NCI-H2029 (cell line): Measurements from ENCODE around the gene CHAD.
"Not testable (repeated sequence)": the region's sequence is repeated elsewhere in the genome, so short reads cannot be mapped to it uniquely, and the experiment has no call there.

ENCODE experiments used
- DNase-seq: peaks from one replicate; lab custom pipeline; 2025; lab: John Stamatoyannopoulos, UW

Gene CHAD

DNA sequence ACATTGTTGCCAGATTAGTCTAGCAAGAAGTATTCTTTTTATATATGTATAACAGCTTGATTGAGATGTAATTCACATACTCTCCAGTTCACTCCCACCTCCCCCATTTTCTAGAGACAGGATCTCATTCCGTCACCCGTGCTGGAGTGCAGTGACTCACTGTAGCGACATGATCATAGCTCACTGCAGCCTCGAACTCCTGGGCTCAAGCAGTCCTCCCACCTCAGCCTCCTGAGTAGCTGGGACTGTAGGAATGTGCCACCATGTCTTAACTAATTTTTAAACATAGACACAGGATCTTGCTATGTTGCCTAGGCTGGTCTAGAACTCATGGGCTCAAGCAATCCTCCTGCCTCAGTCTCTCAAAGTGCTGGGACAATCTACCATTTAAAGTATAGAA is 6.7 kb upstream of the CHAD start:
- DNase-seq = no peak

DNA sequence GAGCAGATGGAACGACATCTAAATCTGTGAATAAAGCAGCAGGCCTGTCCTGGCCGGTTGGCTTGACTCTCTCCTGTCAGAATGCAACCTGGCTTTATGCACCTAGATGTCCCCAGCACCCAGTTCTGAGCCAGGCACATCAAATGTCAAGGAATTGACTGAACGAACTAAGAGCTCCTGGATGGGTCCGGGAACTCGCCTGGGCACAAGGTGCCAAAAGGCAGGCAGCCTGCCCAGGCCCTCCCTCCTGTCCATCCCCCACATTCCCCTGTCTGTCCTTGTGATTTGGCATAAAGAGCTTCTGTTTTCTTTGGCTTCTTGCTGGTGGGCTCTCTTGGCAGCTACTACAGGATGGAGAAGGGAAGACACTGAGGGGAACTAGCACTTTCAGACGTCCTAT is 5.8 kb upstream of the CHAD start:
- no peak for DNase-seq

DNA sequence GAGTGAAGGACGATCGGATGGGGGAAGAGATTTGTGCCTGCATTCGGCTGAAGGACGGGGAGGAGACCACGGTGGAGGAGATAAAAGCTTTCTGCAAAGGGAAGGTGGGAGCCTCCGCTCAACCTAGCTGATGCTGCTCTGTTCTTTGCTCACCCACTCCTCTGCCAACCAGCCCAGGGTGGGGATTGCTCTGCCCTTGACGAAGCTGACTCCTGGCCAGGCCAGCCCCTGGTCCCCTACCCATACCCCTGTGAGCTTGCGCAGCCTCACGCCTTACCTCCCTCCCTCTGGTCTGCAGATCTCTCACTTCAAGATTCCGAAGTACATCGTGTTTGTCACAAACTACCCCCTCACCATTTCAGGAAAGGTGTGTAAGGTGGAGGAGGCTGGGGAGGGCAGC is 5.2 kb upstream of the CHAD start:
- DNase-seq = no peak

DNA sequence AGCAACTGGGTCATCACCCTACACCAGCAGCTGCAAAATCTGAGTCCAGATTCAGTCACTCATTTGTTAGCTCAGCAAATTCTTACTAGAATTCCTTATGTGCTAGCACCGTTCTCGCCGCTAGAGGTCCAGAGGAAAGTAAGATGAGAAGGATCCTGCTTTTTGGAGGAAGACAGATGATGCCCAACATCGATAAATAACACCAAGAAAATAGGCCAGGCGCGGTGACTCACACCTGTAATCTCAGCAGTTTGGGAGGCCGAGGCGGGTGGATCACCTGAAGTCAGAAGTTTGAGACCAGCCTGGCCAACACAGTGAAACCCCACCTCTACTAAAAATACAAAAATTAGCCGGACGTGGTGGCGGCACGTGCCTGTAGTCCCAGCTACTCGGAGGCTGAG is 4.1 kb upstream of the CHAD start:
- not testable (repeated sequence) for DNase-seq

DNA sequence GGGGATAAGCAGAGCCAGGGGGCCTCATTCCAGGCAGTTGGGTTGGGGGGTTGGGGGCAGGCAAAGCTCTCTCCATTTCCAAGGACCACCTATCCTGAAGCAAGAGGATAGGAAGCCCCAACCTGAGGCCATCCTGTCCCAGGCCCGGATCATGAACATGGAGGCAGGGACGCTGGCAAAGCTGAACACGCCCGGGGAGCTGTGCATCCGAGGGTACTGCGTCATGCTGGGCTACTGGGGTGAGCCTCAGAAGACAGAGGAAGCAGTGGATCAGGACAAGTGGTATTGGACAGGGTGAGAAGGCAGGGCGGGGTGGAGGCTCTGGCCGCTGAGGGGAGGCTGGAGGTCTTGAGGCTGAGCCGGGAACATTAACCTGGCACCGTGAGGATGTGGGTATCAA is 3.6 kb upstream of the CHAD start:
- DNase-seq = no peak

DNA sequence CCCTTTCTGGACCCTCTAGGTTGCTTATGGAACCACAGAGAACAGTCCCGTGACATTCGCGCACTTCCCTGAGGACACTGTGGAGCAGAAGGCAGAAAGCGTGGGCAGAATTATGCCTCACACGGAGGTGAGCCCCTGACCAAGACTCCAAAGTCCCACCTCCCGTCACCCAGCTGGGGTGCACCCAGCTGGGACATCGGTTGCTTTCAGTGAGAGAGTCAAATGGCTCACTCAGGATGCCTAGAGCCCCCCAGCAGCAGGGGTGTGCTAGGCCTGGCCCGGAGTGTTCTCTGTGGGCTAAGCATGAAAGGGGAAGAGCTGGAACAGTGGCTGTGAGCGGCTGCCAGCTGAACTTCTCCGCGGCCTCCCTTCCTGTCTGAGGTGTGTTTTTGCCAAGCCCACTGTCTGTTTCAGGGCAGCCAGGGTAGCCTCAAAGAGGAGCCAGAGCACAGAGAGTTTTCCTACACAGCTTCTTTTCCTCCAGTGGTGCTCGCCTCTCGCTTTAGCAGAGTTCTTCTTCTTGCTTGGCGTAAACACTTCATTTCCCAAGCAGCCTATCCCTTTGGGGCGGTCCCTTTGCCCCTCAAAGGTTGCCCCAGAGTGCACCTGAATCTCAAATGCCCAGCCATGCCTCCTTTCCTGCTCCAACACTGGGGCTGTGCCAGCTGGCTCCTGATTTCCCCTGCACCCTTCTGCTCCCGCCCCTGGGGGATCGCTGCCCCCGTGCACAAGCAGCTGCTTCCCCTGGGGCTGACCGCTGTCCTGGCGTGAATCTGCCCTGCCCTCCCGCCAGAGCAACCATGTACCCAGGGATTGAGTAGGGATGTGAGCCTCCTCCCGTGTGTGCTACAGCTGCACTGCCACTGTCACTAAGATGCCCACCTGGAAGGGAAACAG is 2.6 kb upstream of the CHAD start:
- no peak for DNase-seq

DNA sequence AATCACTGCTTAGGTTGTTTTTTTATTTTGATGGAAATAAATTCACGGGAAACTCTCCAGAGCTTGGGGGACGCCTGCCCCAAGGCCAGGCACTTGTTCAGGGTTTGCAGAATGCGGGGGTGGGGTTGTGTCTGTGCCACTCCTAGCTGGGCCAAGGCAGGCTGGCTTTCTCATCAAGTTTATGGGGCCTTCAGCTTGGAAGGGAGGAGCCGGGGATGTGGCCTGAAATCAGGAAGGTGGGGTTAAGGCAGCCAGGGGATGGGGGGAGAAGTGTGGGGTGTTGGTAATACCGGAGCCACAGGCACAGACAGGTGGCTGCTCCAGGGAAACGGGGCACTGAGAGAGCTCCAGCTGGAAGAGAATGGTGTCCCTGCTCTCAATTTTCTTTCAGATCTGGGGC is 1.7 kb upstream of the CHAD start:
- no peak for DNase-seq

DNA sequence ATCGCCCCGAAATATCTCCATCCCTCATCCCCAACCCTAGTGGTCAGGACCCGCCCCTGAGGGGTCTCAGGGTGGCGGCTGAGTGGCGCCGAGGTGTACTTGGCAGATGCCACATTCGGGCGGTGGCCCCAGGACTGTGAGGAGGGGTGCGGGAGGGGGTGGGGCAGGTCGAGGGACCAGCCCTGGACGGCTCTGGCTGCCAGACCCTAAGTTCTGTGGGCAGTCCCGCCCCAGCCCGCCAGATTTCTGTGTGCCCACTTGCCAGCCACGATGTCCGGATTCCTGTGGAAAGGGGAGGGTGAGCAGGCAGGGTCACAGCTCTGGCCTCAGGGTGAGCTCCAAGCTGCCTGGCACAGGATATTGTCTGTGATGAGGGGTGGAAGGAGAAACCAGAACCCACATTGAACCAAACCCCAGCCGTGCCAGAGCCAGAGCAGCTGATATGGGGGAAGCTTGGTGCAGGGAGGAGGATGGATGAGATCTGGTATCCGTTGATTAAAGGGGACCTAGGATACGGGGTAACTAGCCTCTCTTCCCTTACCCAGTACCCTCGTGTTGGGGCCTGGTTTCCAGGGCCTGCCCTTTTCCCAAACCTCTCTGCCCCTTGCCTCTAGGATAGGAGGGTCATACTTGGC is 1.1 kb upstream of the CHAD start:
- DNase-seq = no peak

DNA sequence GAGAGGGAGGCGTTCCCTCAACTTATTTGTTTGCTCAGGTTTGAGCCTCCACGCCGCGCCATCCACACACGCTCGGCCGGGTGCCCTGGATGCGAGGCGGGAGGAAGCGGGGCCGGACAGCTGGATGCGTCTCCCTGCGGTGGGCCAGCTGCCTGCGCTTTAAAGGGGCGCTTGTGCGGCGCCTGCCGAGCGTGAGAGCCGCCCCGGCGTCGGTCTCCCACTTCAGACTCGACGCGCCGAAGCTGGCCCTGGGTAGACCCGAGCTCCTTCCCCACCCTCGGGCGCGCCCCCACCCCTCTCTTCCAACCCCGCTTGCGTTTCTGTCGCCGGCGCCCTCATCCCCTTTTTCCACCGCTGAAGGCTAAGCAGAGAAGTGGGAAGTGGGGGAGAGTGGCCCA is 527 bp upstream of the CHAD start:
- no peak for DNase-seq

DNA sequence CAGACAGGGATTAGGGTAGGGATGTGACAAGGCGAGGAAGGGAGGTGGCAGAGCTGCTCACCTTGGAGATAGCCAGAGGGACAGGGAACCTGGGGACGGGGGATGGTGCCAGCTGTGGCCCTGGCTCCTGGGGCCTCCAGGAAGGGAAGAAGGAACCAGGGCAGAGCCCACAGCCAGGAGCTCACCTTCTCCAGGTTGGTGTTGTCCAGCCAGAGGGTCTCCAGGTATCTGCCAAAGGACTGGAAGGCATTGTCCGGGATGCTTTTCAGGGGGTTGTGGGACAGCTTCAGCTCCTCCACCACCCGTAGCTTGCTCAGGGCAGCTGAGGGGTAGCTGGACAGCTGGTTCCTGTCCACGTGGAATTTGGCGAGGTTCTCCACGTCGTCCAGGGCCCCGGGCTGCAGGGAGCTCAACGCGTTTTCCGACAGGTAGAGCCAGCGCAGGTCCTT is 801 bp downstream of the CHAD start:
- DNase-seq = no peak

DNA sequence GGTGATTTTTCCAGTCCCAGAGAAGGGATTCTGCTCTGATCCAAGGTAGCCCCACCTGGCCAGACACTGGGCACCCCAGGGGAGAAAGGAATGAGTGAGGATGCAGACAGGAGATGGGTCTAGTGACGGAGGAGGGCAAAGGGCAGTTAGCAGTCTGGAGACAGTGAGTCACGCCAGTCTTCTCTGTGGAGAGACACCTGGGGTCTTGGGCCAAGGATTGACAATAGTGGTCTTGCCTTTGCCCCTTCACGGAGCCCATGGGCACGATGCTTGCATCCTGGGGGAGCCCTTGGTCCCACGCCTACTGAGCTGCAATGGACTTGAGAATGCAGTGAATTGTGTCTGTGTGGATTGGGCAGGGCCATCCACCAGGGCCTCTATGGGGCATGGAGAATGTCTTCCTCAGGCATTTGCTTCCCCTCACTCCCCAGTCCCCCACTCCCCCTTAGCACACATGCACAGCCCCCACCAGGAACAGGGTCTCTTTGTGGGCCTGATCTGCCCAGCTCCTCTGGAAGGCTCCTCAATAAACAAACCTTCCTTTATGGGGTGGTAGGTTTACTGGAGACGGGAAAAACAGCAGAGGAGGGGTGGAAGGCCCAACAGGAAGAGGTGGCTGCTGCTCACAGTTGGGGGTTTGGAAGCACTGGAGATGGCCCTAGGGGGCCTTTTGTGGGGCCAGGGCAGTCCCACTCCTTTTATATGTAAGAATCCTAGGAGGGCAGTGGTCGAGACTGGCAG is 1.4 kb downstream of the CHAD start:
- no peak for DNase-seq

DNA sequence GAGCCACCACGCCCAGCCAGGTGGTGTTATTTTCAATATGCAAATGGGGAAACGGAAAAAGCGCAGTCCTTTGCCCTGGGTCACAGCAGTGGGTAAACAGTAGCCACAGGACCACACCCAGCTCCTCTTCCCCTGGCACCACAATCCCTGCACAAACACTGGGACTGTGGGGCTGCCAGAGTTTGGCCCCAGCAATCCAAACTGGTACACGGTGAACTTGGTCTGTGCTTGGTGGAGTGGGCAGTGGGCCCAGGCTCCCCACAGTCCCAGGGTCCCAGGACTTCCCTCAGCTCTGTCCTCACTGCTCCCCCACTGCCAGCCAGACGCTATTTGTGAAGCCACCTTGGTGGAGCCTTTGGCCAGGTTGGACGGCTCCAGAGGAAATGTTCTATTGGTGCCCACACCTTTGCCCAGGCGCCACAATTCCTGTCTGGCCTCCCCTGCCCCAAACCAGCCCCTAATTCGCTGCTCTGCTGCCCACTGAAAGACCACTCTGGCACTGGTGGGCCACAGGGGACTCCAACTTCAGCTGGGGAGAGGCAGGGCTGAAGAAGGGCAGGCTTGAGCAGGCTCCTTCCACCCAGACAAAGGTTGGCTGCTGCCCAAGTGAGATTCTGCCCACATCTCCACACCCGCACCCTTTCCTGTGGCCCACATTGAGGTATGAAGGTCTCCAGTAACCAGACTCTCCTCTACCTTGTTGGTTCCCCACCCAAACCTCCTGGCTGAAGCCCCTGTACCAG is 2.1 kb downstream of the CHAD start:
- peak; percentile 71 for DNase-seq

DNA sequence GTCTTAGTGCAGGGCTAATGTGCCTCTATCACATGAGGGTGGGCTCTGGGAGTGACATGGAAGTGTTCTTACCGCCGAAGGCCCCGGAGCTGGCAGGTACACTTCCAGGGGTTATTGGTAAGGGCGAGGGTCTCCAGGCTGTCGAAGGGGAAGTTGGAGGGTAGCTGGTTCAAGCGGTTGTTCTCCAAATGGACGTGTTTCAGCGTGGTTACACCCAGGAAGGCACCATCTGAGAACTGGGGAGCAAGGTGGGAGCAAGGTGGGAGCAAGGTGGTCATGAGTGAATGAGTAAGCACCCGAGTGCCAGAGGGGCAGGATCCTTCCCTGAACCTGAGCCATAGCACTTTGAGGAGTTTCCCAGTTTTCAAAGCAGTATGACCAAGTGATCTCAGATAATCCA is 3.0 kb downstream of the CHAD start:
- DNase-seq = no peak

DNA sequence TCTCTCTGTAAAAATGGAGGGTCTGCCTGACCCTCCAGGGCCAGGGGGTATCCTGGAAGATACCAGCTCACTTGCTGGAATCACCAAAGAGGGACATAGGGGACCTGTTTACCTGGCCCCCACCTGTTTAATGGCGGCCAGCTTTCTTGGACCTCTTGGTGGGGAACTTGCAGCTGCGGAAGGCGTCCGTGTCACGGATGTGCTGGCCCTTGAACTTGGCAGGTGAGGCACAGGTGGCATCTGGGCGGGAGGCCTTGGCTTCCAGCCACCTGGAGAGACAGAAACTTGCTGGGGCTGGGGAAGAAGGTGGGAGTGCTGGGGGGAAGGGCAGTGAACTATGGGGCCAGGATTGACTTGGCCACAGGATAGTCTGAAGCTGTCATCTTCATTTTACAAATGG is 3.5 kb downstream of the CHAD start:
- DNase-seq = peak; percentile 28

DNA sequence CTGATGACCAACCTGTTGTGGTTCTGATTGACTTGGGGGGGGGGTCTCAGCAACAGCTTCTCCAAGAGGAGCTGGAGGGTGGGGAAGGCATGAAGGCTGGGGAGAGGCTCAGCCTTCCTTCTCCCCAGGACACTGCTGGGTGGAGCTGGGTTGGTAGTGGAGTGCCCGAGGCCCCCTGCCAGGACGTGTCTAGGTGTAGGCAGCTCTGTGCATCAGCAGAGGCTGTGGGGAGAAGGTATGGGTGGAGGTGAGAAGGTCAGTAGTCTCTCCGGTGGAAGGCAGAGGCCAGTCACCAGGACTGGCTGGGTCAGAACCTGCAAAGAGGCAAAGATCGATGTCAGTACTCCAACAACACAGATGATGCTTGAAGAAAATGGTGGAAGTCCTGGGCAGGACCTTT is 3.9 kb downstream of the CHAD start:
- no peak for DNase-seq

DNA sequence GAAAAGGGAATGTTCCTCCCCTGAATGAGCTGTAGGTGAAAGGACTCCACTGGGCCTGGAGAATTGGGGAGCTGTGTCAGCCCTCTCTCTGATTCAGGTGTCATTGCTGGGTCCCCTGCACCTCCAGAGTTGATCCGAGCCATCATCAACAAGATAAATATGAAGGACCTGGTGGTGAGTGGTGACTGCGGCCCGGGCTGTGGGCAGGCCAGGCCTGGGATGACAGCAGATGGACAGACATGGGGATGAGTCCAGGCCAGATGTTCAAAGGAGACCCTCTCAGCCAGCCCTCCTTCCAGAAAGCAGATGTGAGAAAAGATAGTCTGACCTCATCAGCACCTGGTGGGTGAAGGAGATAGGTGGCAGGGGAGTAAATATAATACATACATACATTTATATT is 4.6 kb downstream of the CHAD start:
- no peak for DNase-seq

DNA sequence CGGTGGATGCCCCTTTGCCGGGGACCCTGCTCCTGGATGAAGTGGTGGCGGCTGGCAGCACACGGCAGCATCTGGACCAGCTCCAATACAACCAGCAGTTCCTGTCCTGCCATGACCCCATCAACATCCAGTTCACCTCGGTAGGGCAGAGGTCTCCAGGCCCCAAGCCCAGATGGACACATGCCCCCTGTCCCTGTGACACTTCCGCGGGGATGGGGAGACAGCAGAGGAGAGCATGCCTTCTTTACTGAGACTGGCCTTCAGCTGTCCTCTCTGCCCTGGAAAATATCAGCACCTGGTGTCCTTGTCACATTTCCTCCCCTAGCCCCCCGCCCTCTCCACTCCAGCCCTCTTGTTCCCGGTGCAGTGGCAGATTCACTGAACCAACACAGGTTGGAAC is 6.2 kb downstream of the CHAD start:
- peak; percentile 44 for DNase-seq

DNA sequence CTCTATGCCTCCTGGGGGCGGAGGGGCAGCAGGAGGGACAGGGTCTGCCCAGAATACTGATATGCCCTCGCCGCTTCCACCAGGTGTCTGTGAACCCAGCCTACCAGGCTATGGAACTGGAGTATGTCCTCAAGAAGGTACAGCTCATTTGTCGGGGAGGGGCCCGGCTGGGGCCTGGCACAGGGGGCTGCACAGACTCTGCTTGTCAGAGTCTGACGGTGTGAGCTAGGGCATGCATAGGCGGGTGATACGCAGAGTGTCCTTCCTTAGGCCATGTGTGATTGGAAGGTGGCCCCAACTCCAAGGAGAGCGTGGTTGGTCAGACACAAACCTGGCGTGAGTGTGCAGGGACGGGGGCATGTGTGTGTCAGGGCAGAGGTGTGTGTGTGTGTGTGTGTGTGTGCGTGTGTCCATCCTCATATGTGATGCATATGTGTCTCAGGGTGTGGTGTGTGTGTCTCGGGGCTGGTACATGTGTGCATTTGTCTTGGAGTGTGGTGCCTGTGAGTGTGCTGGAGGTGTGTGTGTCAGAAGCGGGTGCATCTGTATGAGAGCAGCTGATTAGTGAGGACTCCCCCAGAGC is 7.0 kb downstream of the CHAD start:
- no peak for DNase-seq

DNA sequence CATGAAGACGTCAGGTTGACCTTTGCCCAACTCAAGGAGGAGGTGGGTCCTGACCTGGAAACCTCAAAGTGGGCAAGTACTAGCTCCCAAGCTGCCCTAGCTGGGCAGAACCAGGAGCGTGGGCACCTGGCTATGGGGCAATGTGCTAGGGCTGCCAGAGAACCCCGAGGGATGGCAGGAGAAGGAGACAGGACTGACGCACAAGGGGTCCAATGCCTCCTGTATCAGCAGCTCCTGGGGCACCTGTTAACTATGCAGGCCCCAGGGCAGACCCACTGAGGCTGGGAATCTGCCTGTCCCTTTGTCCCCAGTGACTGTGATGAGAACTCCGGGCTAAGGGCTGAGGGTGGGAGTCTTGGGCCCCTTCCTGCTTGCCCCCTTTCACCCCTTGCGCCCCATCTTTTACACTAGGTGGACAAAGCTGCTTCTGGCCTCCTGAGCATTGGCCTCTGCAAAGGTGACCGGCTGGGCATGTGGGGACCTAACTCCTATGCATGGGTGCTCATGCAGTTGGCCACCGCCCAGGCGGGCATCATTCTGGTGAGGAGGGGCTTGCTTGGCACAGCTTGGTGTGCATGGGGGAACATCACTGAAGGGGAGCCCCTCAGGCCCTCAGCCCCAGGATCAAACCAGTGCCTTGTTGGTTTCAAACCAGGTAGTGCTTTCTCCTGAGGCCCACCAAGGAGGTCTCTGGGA is 7.7 kb downstream of the CHAD start:
- no peak for DNase-seq

DNA sequence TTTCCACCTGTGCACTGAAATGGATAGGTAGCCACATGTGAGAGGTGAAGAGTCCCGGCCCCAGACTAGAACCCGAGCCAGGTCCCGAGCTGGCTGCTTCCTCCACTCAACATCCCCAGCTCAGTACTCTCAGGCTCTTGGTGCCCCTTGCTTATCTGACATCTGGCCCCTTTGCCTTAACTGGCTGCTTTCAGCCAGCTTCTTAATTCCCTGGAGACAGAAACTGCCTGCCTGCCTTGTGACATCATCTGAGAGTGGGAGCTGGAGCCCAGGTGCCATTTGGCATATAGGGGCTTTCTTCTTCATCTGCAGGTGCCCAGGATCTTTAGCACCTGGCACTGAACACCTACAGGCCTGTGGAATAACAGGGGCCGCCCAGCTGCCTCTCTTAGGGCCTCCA is 8.9 kb downstream of the CHAD start:
- no peak for DNase-seq
